DMS 273 (cell line): Measurements from ENCODE around the gene DGKH.

Experiments
- DNase-seq: peaks from one replicate; lab custom pipeline; 2025; ENCODE audit not compliant: unreplicated experiment; lab: John Stamatoyannopoulos, UW

DGKH gene, protein sequence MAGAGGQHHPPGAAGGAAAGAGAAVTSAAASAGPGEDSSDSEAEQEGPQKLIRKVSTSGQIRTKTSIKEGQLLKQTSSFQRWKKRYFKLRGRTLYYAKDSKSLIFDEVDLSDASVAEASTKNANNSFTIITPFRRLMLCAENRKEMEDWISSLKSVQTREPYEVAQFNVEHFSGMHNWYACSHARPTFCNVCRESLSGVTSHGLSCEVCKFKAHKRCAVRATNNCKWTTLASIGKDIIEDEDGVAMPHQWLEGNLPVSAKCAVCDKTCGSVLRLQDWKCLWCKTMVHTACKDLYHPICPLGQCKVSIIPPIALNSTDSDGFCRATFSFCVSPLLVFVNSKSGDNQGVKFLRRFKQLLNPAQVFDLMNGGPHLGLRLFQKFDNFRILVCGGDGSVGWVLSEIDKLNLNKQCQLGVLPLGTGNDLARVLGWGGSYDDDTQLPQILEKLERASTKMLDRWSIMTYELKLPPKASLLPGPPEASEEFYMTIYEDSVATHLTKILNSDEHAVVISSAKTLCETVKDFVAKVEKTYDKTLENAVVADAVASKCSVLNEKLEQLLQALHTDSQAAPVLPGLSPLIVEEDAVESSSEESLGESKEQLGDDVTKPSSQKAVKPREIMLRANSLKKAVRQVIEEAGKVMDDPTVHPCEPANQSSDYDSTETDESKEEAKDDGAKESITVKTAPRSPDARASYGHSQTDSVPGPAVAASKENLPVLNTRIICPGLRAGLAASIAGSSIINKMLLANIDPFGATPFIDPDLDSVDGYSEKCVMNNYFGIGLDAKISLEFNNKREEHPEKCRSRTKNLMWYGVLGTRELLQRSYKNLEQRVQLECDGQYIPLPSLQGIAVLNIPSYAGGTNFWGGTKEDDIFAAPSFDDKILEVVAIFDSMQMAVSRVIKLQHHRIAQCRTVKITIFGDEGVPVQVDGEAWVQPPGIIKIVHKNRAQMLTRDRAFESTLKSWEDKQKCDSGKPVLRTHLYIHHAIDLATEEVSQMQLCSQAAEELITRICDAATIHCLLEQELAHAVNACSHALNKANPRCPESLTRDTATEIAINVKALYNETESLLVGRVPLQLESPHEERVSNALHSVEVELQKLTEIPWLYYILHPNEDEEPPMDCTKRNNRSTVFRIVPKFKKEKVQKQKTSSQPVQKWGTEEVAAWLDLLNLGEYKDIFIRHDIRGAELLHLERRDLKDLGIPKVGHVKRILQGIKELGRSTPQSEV

DNA sequence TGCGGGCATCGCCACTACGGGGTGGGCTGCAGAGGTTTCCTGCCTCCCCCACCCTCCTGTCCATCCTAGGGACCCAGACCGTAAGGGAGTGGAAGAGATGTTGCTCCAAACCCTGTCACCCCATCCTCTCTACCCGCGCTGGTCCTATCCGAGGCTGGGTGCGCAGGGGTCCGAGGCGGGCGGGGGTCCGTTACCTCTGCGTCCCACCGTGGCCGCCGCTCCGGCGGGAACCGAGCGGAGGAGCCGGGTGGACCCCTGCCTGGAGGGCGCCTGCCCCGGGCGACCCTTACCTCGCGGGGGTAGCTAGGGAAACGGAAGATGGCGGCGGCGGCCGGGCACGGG, at the start of gene DGKH:
Gene DGKH (plus strand): TSS at position 307 of the 342 bp plus-strand sequence. CDS start 126 bp downstream, outside the sequence.
- peak; percentile 47 for DNase-seq

DNA sequence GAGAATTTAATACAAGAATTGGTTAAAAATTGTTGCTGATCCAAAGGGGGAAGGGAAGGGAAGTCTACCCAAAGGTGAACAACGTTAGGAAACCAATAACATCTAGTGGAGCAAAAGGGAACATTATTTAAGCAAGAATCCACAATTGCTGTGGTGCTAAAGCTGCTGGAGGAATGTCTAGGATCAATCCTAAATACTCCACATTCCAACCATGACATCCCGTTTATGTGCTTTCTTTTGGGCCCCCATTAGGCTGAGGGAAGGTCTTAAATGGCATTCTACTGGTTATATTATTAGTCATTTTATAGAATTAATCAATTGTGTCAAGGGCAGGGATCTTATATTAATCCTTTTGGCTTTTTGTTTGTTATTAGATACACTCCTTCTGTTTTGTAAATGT, 47.6 kb upstream of the DGKH start:
- DNase-seq, result no peak

DNA sequence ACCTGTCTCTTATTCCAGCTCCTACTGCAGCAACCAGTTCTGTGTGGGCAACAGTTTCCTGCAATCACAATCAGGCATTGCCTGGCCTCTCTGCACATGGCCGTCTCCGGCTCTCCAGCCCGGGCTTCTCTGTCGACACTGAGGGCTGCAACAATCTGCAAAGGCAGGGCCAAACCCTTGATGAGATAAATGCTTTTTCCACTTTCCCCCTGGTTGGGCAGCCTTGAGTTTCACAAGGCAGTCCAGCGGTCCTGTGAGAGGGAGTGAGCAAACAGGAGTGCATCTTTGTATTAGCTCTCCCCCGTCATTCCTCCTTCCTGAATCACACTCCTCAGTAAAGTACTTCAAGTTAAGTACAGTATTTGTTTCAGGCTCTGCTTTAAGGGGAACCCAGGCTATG, 46.9 kb upstream of the DGKH start:
- no peak for DNase-seq

DNA sequence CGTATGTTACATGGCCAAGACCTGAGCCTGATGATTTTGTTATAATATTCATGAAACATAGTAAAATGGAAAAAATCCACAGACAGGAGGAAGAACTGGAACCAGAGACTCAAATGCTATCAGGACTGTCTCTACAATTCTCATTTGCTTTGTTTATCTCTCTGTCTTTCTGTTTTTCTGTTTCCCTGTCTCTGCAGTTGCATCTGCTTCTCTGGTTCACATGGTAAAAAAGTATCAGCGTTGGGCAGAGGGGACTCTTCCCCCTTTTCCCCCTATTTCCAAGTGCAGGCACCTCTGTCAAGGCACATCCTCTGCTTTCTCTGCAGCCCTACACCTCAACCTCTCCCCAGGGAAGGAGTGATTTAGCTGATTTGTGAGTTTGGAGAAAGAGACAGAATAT, 46.4 kb upstream of the DGKH start:
- no peak for DNase-seq

DNA sequence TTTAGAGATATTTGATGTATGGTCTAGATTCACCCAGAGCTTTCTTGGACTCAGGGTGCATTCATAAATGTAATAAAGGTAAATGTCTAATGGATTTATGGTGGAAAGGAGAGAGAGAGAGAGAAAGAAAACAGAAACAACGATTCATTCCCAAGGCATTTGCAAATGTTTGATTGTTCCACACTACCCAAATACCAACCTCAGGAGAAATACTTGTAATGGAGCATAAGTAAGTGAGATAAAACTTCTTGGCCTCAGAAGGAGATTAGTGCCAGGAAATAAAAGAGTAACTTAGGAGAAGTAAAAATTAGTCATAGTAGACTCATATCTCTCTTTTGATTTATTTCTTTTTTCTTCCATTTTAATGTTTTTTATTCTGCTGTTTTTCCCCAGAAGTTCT, 40.6 kb upstream of the DGKH start:
- DNase-seq, result no peak

DNA sequence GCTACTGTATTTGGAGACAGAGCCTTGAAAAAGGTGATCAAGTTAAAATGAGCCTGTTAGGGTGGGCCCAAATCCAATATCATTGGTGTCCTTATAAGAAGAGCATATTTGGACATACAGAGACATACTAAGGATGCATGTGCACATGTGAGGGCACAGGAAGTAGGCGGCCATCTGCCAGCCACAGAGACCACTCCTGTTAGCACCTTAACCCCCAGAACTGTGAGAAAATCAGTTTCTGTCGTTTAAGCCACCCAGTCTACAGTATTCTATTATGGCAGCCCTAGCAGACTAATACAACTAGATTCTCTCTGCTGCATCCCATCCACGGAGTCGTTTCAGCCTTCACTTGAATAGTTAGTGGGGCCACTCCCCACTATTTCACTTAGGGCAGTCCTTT, 39.4 kb upstream of the DGKH start:
- no peak for DNase-seq

DNA sequence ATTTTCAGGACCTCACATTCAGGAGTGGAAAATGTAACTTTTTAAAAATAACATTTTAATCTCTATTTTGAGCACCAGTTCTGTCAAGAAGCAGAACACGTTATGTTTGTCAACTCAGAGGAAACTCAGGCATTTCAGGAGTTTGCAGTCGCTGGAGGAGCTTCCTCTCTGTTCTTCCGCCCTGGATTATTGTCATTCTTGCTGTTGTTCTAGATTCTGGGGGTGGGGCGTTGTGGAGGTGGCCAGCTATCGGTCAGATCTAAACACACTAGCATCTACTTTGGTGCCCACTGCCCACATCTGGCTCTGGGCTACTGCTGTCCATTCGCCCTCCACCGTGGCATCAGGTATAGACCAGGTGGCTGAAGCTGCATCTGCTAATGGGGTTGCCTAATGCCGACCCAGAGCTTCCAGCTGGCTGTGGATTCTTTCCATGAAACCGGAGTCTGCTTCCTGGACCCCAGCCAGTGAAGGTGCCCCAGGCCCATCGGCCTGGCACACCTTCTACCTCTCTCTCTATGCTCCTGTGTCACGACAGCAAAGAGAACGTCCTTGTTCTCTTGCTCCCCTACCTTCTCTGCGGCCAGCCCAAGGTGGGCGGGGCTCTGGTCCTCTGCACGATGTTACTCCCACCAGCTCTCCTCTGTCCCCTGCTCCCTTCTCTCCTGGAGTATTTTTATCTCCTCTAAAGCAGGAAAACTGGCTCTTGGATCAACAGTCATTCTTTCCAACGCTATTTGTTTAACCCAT, 36.7 kb upstream of the DGKH start:
- peak; percentile 22 for DNase-seq

DNA sequence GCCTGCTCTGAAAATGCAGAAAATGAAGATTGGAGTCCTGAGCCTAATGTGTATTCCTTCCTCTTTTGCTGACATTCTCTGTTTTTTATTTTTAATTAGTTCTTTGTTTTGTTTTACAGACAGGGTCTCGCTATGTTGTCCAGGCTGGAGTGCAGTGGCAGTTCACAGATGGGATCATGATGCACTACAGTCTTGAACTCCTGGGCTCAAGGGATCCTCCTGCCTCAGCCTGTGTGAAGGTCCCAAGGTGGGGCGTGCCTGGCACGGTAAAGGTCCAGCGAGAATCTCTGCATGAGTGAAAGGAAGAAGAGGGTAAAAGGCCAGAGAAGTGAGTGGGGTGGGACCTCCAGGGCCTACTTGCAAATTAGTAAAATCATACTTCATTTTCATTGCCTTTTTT, 34.3 kb upstream of the DGKH start:
- no peak for DNase-seq

DNA sequence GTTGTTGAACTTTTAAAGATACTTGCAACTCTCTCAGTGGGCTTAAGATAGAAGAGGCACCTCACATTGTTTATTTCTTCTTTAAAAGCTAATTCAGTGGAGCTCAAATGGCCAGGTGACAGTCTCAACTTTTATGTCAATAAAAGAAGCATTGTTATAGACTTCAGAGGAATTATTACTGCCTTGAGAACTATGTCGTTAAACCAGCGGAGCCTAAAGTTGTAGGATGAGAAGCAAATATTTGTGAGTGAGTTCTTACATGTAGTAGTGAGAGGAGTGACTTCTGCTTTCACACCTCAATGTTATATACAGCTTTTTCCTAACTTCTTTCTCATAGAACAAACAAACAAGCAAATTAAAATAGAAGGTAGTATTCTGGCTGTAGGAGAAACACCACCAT, 31.2 kb upstream of the DGKH start:
- no peak for DNase-seq

DNA sequence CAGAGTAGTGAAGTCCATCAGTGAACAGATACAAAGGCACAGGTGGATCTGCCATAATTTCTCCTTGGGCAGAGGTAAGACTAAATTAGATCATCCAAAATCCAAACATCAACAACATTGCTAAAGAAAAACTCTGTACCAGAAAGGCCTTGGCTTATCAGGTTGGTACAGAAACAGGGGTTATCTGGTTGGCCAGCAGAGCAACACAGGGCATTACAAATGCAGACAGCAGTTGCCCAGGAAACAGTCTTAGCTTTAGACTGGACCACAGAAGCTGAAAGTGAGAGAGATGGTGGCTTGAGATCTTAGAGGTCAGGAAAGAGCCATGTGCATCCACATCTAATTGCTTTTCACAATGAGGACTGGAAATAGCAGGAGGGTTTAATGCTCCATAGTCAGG, 26.6 kb upstream of the DGKH start:
- no peak for DNase-seq

DNA sequence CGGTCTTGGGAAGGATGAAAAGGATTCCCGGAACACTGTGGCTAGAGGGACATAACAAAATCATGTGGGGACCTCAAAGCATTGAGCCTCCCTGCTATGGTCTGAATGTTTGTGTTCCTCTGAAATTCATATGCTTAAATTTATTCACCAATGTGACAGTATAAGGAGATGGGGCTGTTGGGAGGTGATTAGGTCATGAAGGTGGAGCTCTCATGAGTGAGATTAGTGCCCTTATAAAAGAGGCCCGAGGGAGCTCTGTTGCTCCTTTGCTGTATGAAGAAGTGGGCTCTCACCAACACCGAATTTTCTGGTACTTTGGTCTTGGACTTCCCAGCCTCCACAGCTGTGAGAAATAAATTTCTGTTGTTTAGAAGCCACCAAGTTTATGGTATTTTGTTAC, 26.1 kb upstream of the DGKH start:
- DNase-seq, result no peak

DNA sequence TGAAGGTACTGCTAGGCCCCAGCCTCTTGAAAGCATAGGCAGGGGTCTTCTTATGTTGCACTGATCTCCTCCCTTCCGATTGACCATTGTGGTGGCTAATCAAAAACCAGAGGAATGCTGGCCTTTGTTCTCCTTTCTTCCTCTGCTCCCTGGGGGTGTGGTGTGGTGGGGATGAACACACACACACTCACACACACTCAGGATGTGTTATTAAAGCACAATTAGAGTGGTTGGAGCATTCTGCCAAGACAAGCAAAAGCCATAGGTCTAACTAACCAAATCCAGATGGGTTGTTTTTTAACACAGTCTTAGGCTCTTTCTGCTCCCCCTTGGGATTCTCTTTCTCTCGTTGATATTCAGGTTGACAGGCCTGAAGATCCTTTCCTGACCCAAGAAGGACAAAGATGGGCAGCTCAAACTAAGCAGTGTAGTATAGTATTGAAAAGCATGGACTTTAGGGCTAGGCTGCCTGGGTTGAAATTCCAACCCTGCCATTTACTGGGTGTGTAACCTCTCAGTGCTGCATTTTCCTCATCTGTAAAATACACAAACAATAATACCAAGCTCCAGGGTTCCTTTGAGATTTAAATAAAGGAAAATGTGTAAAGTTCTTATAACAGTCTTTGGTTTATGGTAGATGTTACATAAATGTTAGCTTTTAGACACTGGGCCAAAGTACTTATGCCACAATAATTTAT, 25.5 kb upstream of the DGKH start:
- DNase-seq, result no peak

DNA sequence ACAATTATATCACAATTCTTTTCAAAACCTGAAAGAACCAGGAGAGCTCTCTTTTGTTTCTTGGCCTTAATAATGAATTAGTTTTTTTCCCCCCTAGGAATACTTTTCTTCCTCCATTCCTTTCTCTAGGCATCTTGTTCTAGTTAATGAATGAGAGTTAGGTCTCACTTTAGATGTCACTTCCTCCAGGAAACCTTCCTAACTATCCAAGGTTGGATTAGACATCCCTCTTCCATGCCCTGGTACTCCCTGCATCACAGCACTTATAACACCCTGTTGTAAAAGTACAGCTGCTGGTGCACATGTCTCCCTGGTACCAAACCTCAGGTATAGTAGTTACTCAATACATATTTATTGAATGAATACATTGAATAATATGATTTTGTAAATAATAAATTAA, 21.2 kb upstream of the DGKH start:
- DNase-seq, result no peak

DNA sequence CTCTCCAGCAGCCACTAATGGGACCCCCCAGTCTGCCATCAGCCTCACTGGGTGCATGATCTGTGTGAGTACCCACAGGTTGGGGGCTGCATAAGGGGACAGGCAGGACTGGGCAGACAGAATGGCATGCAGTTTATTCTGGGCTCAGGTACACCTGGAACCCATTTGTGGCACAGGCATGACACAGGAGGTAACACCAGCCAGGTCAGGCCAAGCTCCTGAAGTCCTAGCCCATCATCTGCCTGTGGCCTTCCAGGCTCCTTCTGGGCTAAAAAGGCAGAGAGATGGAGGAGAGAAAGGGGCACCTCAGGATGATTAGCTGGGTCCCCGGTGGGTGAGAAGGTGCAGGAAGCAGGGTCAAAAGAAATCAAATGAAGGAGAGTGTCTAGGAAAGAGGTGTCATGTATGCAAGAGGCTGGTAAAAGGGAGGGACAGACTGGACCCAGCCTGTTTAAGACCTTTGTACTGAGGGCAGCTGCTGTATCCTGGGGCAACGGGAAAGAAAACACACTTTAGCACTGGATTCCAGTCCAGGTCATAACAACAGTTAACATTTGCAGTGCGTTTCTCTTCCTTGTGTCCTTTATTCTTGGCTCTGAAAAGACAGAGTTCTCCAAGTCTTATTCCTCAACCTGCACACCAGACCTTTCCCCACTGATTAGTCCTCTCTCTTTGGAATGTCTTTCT, 20.2 kb upstream of the DGKH start:
- no peak for DNase-seq

DNA sequence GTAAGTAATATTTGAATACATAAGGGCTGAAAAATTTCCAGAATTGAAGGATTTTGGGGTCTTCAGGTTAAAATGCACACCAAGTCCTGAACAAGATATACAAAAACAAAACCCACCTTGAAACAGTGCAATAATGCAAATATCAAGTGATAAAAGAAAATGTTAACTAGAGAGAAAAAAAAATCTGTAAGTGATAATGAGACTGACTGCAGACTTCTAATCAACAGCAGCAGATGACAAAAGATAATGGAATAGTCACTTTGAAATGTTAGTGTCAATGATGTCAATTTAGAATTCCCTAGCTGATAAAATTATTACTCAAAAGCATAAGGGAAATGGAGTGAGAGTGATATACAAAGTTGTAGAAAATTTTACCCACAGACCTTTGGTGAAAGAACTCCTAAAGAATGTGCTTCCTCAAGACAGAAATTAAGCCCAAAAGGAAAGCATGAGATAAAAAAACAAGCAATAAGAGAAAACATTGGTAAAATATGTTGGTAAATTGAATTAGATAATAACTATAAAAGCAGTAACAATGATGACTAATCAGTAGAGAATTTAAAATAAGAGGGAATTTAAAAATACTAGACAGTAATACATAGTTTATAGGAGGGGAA, 12.4 kb upstream of the DGKH start:
- DNase-seq, result no peak

DNA sequence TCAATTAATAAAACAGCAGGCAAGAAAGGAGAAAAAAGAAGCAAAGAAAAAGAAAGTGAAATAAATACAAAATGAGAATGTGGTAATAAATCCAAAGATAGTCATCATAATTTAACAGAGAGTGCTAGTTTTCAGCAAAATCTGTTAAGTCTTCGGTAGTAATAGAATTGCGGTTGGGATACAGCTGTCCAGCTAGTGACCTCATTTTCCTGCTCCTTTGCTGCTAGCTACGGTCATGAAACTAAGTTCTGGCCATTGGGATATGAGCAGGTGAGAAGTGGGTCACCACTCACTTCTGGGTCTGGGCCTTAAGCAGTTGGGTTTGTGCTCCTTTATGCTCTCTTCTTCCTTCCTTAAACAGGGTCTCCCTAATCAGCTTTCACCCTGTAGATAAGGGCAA, 11.7 kb upstream of the DGKH start:
- DNase-seq, result no peak

DNA sequence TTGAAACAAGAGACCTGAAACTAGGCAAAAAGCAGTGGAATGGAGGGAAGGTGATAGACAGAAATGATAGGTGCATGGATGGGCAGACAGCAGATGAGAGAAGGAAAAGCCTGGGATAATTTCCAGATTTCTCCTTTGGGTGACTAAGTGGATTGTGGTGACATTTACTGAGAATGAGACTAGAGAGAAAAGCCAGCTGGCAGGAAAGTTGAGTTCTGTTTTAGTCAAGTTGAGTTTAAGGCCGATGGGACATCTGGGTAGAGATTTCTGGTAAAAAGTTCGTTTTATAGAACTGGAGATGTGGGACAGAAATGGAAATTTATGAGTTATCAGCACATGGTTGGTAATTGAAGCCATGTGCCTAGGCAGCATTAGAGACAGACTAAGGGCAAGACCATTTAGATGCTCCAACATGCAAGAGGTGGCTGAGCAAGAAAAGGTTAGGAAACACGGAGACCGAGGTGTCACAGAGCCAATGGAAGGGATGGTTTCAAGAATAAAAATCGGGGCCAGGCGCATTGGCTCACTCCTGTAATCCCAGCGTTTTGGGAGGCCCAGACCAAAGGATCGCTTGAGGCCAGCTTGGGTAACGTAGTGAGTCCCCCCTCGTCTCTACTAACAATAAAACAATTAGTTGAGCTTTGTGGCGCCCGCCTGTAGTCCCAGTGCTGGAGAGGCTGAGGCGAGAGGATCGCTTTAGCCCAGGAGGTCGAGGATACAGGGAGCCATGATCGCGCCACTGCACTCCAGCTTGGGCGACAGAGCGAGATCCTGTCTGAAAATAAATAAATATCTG, 9.6 kb upstream of the DGKH start:
- DNase-seq, result no peak

DNA sequence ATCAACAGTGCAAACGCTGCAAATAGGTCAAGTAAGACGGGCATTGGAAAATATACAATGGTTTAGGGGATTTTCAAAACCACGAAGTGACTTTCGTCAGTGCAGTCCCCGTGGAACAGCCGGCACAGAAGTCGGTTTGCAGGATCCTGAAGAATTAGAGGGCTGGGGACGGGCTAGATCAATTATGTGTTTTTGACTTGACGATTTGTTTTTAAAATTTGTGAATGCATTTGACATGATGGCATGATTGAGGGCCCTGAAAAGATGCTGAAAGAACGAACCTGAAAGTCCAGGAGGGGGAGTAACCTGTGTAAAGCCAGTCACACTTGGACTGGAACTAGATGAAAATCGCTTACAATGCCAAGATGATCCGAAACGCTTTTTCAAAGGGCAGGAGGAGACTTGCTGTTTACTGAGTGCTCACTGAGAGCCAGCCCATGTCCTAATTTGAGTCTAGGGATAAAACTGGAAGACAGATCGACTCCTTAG, 8.9 kb upstream of the DGKH start:
- DNase-seq, result peak; percentile 67
